Uterus (tissue), 2 donors: ENCODE results near the gene HAGH.

Experiments used
- POLR2A ChIP-seq, 2 donors: fragments of 450-650 bp; IDR thresholded peaks; one replicate each; pipeline ENCODE4 v1.6.1; 2016; ENCODE audit warnings: antibody characterized with exemption in 2 of 2, mild to moderate bottlenecking in 1 of 2, moderate library complexity in 1 of 2
- TF ChIP-seq, protein P1 (sequence below), 4 experiments: fragments of 200-600 bp in 2 of 4; fragments of 450-650 bp in 2 of 4; sonication (generic) in 2 of 4; IDR thresholded peaks; one replicate each; pipeline ENCODE4 v1.5.1; 2016 to 2019; ENCODE audit warnings: antibody characterized with exemption in 4 of 4, mild to moderate bottlenecking in 2 of 4, moderate library complexity in 1 of 4

DNA sequence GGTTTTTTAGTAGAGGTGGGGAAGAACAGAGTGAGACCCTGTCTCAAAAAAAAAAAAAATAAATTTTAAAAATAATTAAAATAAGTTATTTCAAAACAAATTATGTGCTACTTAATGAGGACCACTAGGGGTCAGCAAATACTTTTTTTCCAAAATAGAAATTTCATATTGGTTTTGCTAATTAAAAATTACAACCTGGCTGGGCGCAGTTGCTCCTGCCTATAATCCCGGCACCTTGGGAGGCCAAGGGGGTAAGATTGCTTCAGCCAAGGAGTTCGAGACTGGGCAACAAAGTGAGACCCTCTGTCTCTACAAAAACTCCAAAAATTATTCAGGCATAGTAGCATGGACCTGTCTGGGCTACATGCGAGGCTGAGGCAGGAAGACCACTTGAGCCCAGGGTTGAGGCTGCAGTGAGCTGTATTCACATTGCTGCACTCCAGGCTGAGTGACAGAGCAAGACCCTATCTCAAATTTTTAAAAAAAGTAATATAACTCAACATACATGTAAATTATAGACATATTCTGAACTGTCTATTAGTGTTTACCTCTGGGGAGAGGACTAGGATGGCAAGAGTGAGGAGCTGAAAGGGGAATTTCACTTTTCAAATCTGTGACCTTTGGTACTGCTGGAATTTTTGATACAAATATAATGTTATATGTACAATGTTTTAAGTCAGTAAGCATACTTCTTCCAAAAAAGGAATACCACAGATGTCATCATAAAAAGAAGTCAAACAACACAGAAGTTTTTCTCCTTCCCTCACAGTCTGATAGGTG is 37.2 kb upstream of the HAGH start:
- no peak for TF ChIP-seq POLR2A (IDR thresholded peaks at IDR 0.05)
- TF ChIP-seq, protein P1, sequence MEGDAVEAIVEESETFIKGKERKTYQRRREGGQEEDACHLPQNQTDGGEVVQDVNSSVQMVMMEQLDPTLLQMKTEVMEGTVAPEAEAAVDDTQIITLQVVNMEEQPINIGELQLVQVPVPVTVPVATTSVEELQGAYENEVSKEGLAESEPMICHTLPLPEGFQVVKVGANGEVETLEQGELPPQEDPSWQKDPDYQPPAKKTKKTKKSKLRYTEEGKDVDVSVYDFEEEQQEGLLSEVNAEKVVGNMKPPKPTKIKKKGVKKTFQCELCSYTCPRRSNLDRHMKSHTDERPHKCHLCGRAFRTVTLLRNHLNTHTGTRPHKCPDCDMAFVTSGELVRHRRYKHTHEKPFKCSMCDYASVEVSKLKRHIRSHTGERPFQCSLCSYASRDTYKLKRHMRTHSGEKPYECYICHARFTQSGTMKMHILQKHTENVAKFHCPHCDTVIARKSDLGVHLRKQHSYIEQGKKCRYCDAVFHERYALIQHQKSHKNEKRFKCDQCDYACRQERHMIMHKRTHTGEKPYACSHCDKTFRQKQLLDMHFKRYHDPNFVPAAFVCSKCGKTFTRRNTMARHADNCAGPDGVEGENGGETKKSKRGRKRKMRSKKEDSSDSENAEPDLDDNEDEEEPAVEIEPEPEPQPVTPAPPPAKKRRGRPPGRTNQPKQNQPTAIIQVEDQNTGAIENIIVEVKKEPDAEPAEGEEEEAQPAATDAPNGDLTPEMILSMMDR (IDR thresholded peaks at IDR 0.05) = peak; percentile 31 to 52 (median 46)
